GM12891 (cell line): Measurements from ENCODE around the gene ZGLP1.

ENCODE experiments used
- DNase-seq: peaks from one replicate; pipeline ENCODE4 v3.0.0; 2011; ENCODE audit warnings: low spot score; ENCODE audit not compliant: insufficient read length
- FAIRE-seq: peaks from 2 replicates; lab custom pipeline; 2011; peaks lifted over from hg19 to GRCh38; lab: Jason Lieb, UNC
- PAX5 ChIP-seq: IDR thresholded peaks from 2 replicates; pipeline ENCODE4 v1.6.1; 2011; ENCODE audit warnings: low read length, moderate library complexity, mild to moderate bottlenecking; ENCODE audit not compliant: insufficient read depth, severe bottlenecking
- POLR2A ChIP-seq: IDR thresholded peaks from 2 replicates; pipeline ENCODE4 v1.6.1; 2011; ENCODE audit warnings: low read depth, low read length, control low read depth
- POLR2AphosphoS5 ChIP-seq: IDR thresholded peaks from 2 replicates; pipeline ENCODE4 v1.6.1; 2011; ENCODE audit warnings: low read depth, low read length, control low read depth
- POU2F2 ChIP-seq: IDR thresholded peaks from 2 replicates; pipeline ENCODE4 v1.6.1; 2011; ENCODE audit warnings: low read depth, mild to moderate bottlenecking, control low read depth, low read length, moderate library complexity
- SPI1 ChIP-seq: IDR thresholded peaks from 2 replicates; pipeline ENCODE4 v1.6.1; 2011; ENCODE audit warnings: low read depth, low read length, control low read depth
- TAF1 ChIP-seq: IDR thresholded peaks from 2 replicates; pipeline ENCODE4 v1.6.1; 2011; ENCODE audit warnings: low read depth, low read length, control low read depth

Gene ZGLP1

GRCh38 chr19:10278935-10279334 lies 30.7 kb downstream of the ZGLP1 start:
- FAIRE-seq (no peak), DNase-seq (no peak)
- TF ChIP-seq POLR2AphosphoS5, result peak; percentile 50; the same call in 1 of the 2 replicates
- TF ChIP-seq POLR2A, result no peak; the same call in 1 of the 2 replicates

DNA sequence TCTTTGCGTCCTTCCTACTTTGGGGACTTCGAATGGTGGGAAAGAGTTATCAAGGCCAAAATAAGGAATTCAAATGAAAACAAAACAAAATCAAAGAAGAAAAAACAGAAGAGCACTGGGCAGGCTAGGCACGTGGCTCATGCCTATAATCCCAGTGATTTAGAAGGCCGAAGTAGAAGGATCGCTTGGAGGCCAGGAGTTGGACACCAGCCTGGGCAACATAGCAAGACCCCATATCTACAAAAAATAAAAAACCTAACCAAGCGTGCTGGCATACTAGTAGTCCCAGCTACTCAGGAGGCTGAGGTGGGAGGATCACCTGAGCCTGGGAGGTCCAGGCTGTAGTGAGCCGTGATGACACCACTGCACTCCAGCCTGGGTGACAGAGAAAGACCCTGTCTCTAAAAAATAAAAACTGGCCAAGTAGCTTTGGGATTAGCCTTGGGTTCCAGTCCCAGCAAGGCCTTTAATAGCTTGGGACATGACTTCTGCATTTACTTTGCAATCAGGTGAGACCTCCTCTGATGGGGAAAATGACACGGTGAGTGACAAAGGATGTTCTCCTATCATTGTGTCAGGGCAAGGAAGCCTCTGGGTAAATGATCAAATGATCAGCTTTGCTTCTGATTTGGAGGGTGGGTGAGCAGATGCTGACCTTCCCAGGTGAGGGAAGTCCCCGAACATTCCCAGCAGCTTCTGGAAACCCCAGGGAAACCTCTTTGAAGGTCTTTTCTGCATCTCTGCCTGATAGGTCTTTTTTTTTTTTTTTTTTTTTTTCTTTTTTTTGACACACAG lies 31.6 kb downstream of the ZGLP1 start:
- DNase-seq (no peak), FAIRE-seq (no peak)
- no peak for TF ChIP-seq SPI1
- no peak for TF ChIP-seq POLR2A
- TF ChIP-seq TAF1, result no peak

DNA sequence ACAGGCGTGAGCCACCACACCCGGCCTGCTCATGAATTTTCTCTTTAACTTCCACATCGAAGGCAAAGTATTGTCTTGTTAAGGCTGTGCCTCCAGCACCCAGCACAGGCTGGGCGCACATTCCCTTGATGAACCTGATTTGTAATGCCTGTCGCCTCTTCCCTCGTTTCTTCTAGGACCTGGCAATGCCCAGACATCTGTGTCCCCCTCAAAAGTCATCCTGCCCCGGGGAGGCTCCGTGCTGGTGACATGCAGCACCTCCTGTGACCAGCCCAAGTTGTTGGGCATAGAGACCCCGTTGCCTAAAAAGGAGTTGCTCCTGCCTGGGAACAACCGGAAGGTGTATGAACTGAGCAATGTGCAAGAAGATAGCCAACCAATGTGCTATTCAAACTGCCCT lies 35.0 kb downstream of the ZGLP1 start:
- TF ChIP-seq POU2F2 (no peak), POLR2AphosphoS5 (peak; percentile 44; the same call in 1 of the 2 replicates)
- DNase-seq (no peak), FAIRE-seq (no peak)

GRCh38 chr19:10271543-10272086 lies 38.0 kb downstream of the ZGLP1 start:
- DNase-seq (no peak), FAIRE-seq (peak; percentile 75)
- TF ChIP-seq PAX5 (no peak), POLR2A (peak; percentile 38; the same call in 1 of the 2 replicates), POU2F2 (peak; percentile 53; the same call in 1 of the 2 replicates), SPI1 (peak; percentile 68), TAF1 (no peak; the same call in 1 of the 2 replicates)

DNA sequence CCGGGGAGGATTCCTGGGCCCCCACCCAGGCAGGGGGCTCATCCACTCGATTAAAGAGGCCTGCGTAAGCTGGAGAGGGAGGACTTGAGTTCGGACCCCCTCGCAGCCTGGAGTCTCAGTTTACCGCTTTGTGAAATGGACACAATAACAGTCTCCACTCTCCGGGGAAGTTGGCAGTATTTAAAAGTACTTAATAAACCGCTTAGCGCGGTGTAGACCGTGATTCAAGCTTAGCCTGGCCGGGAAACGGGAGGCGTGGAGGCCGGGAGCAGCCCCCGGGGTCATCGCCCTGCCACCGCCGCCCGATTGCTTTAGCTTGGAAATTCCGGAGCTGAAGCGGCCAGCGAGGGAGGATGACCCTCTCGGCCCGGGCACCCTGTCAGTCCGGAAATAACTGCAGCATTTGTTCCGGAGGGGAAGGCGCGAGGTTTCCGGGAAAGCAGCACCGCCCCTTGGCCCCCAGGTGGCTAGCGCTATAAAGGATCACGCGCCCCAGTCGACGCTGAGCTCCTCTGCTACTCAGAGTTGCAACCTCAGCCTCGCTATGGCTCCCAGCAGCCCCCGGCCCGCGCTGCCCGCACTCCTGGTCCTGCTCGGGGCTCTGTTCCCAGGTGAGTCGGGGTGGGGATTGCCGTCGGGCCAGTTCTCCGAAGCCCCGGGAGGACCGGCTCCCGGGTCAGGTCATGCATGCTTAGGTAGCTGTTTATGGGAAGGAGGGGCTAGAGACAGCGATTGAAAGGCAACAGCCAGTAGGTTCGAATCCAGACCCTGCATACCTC lies 38.8 kb downstream of the ZGLP1 start, which contains the start of gene ICAM1:
Gene ICAM1 (plus strand): TSS at position 505 of the 779 bp plus-strand sequence. CDS start 40 bp downstream, at position 545.
- DNase-seq, result no peak
- TF ChIP-seq POU2F2 (peak; percentile 84), TAF1 (peak; percentile 80), POLR2AphosphoS5 (peak; percentile 94), POLR2A (peak; percentile 97), PAX5 (peak; percentile 65), SPI1 (no peak)

GRCh38 chr19:10270180-10270615 lies 39.4 kb downstream of the ZGLP1 start:
- peak; percentile 68 for FAIRE-seq
- no peak for DNase-seq

More for the DNA sequence above, 38.8 kb downstream of the ZGLP1 start, which contains the start of gene ICAM1:
- FAIRE-seq, result peak; percentile 85

DNA sequence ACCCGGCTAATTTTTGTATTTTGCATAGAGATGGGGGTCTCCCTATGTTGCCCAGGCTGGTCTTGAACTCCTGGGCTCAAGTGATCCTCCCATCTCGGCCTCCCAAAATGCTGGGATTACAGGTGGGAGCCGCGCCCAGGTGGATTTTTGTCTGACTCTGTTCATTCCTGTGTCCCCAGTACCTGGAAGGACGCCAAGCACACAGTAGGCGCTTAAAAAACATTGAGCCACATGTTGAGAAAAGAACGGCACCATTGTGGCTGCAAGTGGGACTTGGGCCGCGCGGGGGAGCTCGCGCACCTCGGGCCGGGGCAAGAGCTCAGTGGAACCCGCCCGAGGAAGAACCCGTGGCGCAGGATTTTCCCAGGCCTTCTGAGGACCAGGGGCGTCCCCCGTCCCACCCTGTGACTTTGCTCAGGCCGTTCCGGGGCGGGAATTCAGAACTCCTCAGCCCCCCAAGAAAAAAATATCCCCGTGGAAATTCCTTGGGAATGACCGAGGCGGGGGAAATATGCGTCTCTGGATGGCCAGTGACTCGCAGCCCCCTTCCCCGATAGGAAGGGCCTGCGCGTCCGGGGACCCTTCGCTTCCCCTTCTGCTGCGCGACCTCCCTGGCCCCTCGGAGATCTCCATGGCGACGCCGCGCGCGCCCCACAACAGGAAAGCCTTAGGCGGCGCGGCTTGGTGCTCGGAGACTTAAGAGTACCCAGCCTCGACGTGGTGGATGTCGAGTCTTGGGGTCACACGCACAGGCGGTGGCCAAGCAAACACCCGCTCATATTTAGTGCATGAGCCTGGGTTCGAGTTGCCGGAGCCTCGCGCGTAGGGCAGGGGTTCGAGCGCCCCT lies 40.1 kb downstream of the ZGLP1 start:
- TF ChIP-seq PAX5 (no peak), POLR2AphosphoS5 (no peak), TAF1 (no peak), POLR2A (no peak), POU2F2 (no peak), SPI1 (no peak)
- peak; percentile 57 for FAIRE-seq
- DNase-seq, result no peak

More at GRCh38 chr19:10270180-10270615, 39.4 kb downstream of the ZGLP1 start:
- TF ChIP-seq POLR2AphosphoS5 (no peak), POU2F2 (no peak; the same call in 1 of the 2 replicates), SPI1 (peak; percentile 86), TAF1 (peak; percentile 40; the same call in 1 of the 2 replicates), POLR2A (no peak), PAX5 (no peak)

GRCh38 chr19:10268071-10268470 lies 41.5 kb downstream of the ZGLP1 start:
- TF ChIP-seq PAX5, result no peak
- no peak for TF ChIP-seq POLR2AphosphoS5
- TF ChIP-seq TAF1, result no peak
- TF ChIP-seq POU2F2, result no peak
- TF ChIP-seq SPI1, result no peak
- no peak for TF ChIP-seq POLR2A
- no peak for FAIRE-seq

DNA sequence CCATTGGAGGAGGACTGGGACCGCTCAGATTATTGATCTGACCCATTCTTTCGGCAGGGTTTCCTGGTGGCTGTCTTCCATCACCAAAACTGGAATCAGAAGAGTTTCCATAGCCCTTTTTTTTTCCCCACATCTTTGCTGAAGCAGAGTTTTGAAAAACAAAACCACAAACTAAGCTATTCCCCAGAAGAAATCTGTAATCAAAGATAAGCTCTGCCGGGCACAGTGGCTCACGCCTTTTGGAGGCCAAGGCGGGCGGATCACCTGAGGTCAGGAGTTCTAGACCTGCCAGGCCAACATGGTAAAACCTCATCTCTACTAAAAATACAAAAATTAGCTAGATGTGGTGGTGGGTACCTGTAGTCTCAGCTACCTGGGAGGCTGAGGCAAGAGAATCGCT lies 42.9 kb downstream of the ZGLP1 start:
- FAIRE-seq, result no peak
- no peak for TF ChIP-seq PAX5
- no peak for DNase-seq

More at GRCh38 chr19:10268071-10268470, 41.5 kb downstream of the ZGLP1 start:
- no peak for DNase-seq

GRCh38 chr19:10262771-10263170 lies 46.8 kb downstream of the ZGLP1 start:
- DNase-seq, result no peak
- no peak for TF ChIP-seq POLR2AphosphoS5
- no peak for FAIRE-seq
